Measurements from ENCODE around the gene DCAF11.

The DCAF11 gene

DNA sequence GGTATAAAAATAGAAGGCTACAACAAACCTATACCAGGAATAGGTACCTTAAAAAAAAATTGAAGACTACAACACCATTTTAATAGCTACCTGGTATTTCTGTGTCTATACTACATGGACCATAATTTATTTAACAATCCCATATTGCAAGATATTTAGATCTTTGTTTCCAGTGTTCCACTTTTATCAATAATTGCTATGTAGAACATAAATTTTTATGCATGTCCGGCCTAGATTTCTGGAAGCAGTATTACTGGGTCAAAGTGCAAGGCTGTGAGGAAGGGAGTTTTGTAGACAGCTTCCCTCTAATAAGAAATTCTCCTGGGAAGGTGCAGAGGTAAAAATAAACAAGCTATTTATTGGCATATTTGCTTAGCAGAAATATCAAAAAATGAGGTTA, 4.1 kb upstream of the DCAF11 start:
- no peaks in the 10 kb centered on the region for H3K9me2 ChIP-seq (ENCODE audit: low read depth, low read length)
- no peak overlapping the region for H3K9ac ChIP-seq (ENCODE audit: low read length)
- no peaks in the 10 kb centered on the region; the same call in 1 of the 2 replicates for H3K79me2 ChIP-seq (ENCODE audit: insufficient read depth, low read length)
- no peak overlapping the region for H3K4me3 ChIP-seq (ENCODE audit: low read depth, low read length, poor library complexity, severe bottlenecking)
- H3K27me3 ChIP-seq (ENCODE audit: insufficient read depth, low read length): no peaks in the 10 kb centered on the region
- no peak for TF ChIP-seq CTCF (IDR thresholded peaks at IDR 0.05; ENCODE audit: low read length)
- no peak for TF ChIP-seq EZH2 (IDR thresholded peaks at IDR 0.05; ENCODE audit: borderline replicate concordance, low read length)
- H3K4me1 ChIP-seq (ENCODE audit: insufficient read depth, low read length, severe bottlenecking): peaks cover 15% of the 10 kb centered on the region
- no peaks in the 10 kb centered on the region for H4K20me1 ChIP-seq (ENCODE audit: insufficient read depth, low read length)
- no peak overlapping the region for H3K27ac ChIP-seq (ENCODE audit: low read depth, low read length, poor library complexity, severe bottlenecking)
- no peaks in the 10 kb centered on the region for H3K9me3 ChIP-seq (ENCODE audit: low read length)
- no peak overlapping the region for H2AFZ ChIP-seq (ENCODE audit: low read length)
- H3K4me2 ChIP-seq (ENCODE audit: low read length): no peak overlapping the region
- H3F3A ChIP-seq (ENCODE audit: insufficient read depth, low read length): no peaks in the 10 kb centered on the region; the same call in 1 of the 2 replicates
- H3K36me3 ChIP-seq (ENCODE audit: insufficient read depth, low read length): no peaks in the 10 kb centered on the region

DNA sequence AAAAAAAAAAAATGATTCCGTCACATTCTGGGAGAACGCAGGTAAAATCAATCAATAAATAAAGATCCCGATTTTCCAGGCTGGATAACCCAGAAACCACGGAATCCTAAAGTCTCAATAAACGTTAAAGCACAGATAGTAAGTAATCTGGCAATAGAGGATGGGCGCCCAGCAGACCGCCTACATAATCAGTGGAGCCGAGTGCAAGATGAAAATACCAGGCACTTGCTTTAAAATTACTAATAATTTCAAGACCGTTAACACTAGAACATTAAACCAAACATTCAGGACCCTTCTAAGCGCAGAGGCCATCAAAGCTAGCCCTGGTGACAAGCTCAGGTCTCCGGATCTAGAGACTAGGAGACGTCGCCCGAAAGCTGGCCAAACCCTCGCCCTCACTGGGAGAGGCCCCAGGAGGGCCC, 1.2 kb upstream of the DCAF11 start:
- peaks cover 21% of the 10 kb centered on the region; the same call in 1 of the 2 replicates for H3K36me3 ChIP-seq (ENCODE audit: insufficient read depth, low read length)
- no peaks in the 10 kb centered on the region for H3F3A ChIP-seq (ENCODE audit: insufficient read depth, low read length)
- no peaks in the 10 kb centered on the region for H3K9me2 ChIP-seq (ENCODE audit: low read depth, low read length)
- peak overlapping the region; percentile 90 for H3K27ac ChIP-seq (ENCODE audit: low read depth, low read length, poor library complexity, severe bottlenecking)
- H3K4me3 ChIP-seq (ENCODE audit: low read depth, low read length, poor library complexity, severe bottlenecking): peak overlapping the region; percentile 76
- peak overlapping the region; percentile 86 for H3K9ac ChIP-seq (ENCODE audit: low read length)
- H4K20me1 ChIP-seq (ENCODE audit: insufficient read depth, low read length): no peaks in the 10 kb centered on the region
- peak overlapping the region; percentile 87 for H3K4me2 ChIP-seq (ENCODE audit: low read length)
- no peaks in the 10 kb centered on the region for H3K27me3 ChIP-seq (ENCODE audit: insufficient read depth, low read length)
- H2AFZ ChIP-seq (ENCODE audit: low read length): no peak overlapping the region
- TF ChIP-seq CTCF (IDR thresholded peaks at IDR 0.05; ENCODE audit: low read length): no peak
- no peak for TF ChIP-seq EZH2 (IDR thresholded peaks at IDR 0.05; ENCODE audit: borderline replicate concordance, low read length)
- H3K9me3 ChIP-seq (ENCODE audit: low read length): no peaks in the 10 kb centered on the region
- H3K4me1 ChIP-seq (ENCODE audit: insufficient read depth, low read length, severe bottlenecking): peaks cover 27% of the 10 kb centered on the region
- peaks cover 4% of the 10 kb centered on the region; the same call in 1 of the 2 replicates for H3K79me2 ChIP-seq (ENCODE audit: insufficient read depth, low read length)

DNA sequence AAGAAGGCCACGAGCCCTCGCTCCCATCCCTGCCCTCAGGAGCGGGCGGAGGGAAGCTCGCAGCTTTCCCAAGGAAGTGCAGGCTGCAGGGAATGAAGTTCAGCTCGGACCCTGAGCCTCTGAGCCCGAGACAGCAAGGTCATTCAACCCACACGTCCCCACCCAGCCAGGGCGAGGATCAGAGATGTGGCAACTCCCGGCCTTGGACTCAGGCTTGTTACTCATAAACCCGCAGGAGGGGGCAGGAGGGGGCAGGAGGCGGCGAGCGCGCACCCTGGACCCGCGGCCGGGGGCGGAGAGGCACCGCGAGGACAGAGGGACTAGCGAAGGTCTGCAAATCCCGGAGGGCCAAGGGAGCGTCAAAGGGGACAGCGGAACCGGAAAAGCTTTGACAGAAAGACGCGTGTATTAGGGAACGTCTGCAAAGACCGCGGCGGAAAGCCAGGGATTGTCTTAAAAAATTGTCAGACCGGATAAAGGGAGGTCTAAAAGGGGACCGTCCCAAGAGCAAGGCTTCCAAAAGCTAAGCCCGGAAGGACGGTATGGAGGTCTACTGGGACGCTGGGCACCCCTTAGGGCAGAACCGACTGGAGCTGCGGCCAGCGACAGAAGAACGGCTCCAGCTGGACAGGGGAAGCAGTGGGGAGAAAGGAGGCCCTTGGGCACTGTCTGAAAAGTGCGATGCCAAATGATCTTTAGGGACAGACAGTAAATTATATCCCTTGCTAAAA, 611 bp upstream of the DCAF11 start:
- Histone ChIP-seq H3K9me2 (ENCODE audit: low read depth, low read length) (no peaks in the 10 kb centered on the region), H3K4me1 (ENCODE audit: insufficient read depth, low read length, severe bottlenecking) (peaks cover 21% of the 10 kb centered on the region), H3K9ac (ENCODE audit: low read length) (peak overlapping the region; percentile 86), H3K4me3 (ENCODE audit: low read depth, low read length, poor library complexity, severe bottlenecking) (peak overlapping the region; percentile 76), H3K79me2 (ENCODE audit: insufficient read depth, low read length) (peaks cover 4% of the 10 kb centered on the region; the same call in 1 of the 2 replicates), H4K20me1 (ENCODE audit: insufficient read depth, low read length) (no peaks in the 10 kb centered on the region), H3K27me3 (ENCODE audit: insufficient read depth, low read length) (no peaks in the 10 kb centered on the region), H3K9me3 (ENCODE audit: low read length) (no peaks in the 10 kb centered on the region), H3K36me3 (ENCODE audit: insufficient read depth, low read length) (peaks cover 26% of the 10 kb centered on the region; the same call in 1 of the 2 replicates), H3K4me2 (ENCODE audit: low read length) (peak overlapping the region; percentile 87), H3K27ac (ENCODE audit: low read depth, low read length, poor library complexity, severe bottlenecking) (peak overlapping the region; percentile 90), H2AFZ (ENCODE audit: low read length) (no peak overlapping the region), H3F3A (ENCODE audit: insufficient read depth, low read length) (no peaks in the 10 kb centered on the region)
- TF ChIP-seq EZH2 (IDR thresholded peaks at IDR 0.05; ENCODE audit: borderline replicate concordance, low read length) (no peak), CTCF (IDR thresholded peaks at IDR 0.05; ENCODE audit: low read length) (no peak)

All from OCI-LY1 (cell line).